ENCODE results near the gene CDH10. TPM values are rescaled to one million over a fixed set of nuclear protein-coding genes. Genes with fewer than 3 reads are reported as not detected.

The CDH10 gene
- polyA plus RNA-seq, 1 donor from 2014 or later = 5.3 TPM

GRCh38 chr5:24505258-24505657, 139.5 kb downstream of the CDH10 start:
- H3K27ac ChIP-seq (ENCODE audit: low read length) = no peak overlapping the region
- no peaks in the 10 kb centered on the region for H3F3A ChIP-seq (ENCODE audit: insufficient read depth, low read length, poor library complexity, severe bottlenecking)
- no peaks in the 10 kb centered on the region for H3K36me3 ChIP-seq (ENCODE audit: insufficient read depth, low read length)
- H3K9me2 ChIP-seq (ENCODE audit: insufficient read depth, low read length) = no peaks in the 10 kb centered on the region
- H3K27me3 ChIP-seq (ENCODE audit: insufficient read depth, low read depth, low read length) = no peaks in the 10 kb centered on the region
- H3K4me3 ChIP-seq (ENCODE audit: low read length) = no peak overlapping the region
- H3K9ac ChIP-seq (ENCODE audit: low read length) = no peak overlapping the region
- H3K4me2 ChIP-seq (ENCODE audit: low read length) = no peak overlapping the region
- TF ChIP-seq RAD21 (conservative IDR thresholded peaks at IDR 0.05) (no peak), CTCF (IDR thresholded peaks at IDR 0.05; ENCODE audit: poor library complexity, severe bottlenecking) (no peak), MXI1 (conservative IDR thresholded peaks at IDR 0.05; ENCODE audit: poor library complexity, severe bottlenecking) (no peak), SMC3 (conservative IDR thresholded peaks at IDR 0.05; ENCODE audit: poor library complexity) (no peak), EZH2 (IDR thresholded peaks at IDR 0.05; ENCODE audit: borderline replicate concordance, insufficient read depth, low read length, poor library complexity, severe bottlenecking) (no peak), POLR2AphosphoS5 (IDR thresholded peaks at IDR 0.05) (no peak), EP300 (conservative IDR thresholded peaks at IDR 0.05; ENCODE audit: poor library complexity, severe bottlenecking) (no peak), TAF1 (IDR thresholded peaks at IDR 0.05; ENCODE audit: low read depth) (no peak)
- TF ChIP-seq, protein P1, sequence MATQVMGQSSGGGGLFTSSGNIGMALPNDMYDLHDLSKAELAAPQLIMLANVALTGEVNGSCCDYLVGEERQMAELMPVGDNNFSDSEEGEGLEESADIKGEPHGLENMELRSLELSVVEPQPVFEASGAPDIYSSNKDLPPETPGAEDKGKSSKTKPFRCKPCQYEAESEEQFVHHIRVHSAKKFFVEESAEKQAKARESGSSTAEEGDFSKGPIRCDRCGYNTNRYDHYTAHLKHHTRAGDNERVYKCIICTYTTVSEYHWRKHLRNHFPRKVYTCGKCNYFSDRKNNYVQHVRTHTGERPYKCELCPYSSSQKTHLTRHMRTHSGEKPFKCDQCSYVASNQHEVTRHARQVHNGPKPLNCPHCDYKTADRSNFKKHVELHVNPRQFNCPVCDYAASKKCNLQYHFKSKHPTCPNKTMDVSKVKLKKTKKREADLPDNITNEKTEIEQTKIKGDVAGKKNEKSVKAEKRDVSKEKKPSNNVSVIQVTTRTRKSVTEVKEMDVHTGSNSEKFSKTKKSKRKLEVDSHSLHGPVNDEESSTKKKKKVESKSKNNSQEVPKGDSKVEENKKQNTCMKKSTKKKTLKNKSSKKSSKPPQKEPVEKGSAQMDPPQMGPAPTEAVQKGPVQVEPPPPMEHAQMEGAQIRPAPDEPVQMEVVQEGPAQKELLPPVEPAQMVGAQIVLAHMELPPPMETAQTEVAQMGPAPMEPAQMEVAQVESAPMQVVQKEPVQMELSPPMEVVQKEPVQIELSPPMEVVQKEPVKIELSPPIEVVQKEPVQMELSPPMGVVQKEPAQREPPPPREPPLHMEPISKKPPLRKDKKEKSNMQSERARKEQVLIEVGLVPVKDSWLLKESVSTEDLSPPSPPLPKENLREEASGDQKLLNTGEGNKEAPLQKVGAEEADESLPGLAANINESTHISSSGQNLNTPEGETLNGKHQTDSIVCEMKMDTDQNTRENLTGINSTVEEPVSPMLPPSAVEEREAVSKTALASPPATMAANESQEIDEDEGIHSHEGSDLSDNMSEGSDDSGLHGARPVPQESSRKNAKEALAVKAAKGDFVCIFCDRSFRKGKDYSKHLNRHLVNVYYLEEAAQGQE (IDR thresholded peaks at IDR 0.05; ENCODE audit: borderline replicate concordance) = no peak
- H4K20me1 ChIP-seq (ENCODE audit: insufficient read depth) = no peaks in the 10 kb centered on the region
- H3K79me2 ChIP-seq (replicated peaks; ENCODE audit: insufficient read depth, low read length) = no peaks in the 10 kb centered on the region
- H3K9me3 ChIP-seq (ENCODE audit: low read length) = no peaks in the 10 kb centered on the region
- no peak overlapping the region for H2AFZ ChIP-seq (ENCODE audit: low read depth, low read length)

- Histone ChIP-seq H3K4me2 (ENCODE audit: low read length) (no peak overlapping the region), H4K20me1 (ENCODE audit: insufficient read depth) (no peaks in the 10 kb centered on the region), H3K79me2 (replicated peaks; ENCODE audit: insufficient read depth, low read length) (no peaks in the 10 kb centered on the region), H2AFZ (ENCODE audit: low read depth, low read length) (no peak overlapping the region), H3K4me3 (ENCODE audit: low read length) (no peak overlapping the region), H3K9me3 (ENCODE audit: low read length) (no peaks in the 10 kb centered on the region), H3K9me2 (ENCODE audit: insufficient read depth, low read length) (no peaks in the 10 kb centered on the region), H3K27me3 (ENCODE audit: insufficient read depth, low read depth, low read length) (no peaks in the 10 kb centered on the region), H3K36me3 (ENCODE audit: insufficient read depth, low read length) (no peaks in the 10 kb centered on the region), H3F3A (ENCODE audit: insufficient read depth, low read length, poor library complexity, severe bottlenecking) (peaks cover 4% of the 10 kb centered on the region), H3K9ac (ENCODE audit: low read length) (no peak overlapping the region), H3K27ac (ENCODE audit: low read length) (no peak overlapping the region)
- no peak for TF ChIP-seq POLR2AphosphoS5 (IDR thresholded peaks at IDR 0.05)
- no peak for TF ChIP-seq MXI1 (conservative IDR thresholded peaks at IDR 0.05; ENCODE audit: poor library complexity, severe bottlenecking)
- TF ChIP-seq CTCF (IDR thresholded peaks at IDR 0.05; ENCODE audit: poor library complexity, severe bottlenecking) = no peak
- no peak for TF ChIP-seq EZH2 (IDR thresholded peaks at IDR 0.05; ENCODE audit: borderline replicate concordance, insufficient read depth, low read length, poor library complexity, severe bottlenecking)
- TF ChIP-seq SMC3 (conservative IDR thresholded peaks at IDR 0.05; ENCODE audit: poor library complexity) = no peak
- TF ChIP-seq, protein P1 (IDR thresholded peaks at IDR 0.05; ENCODE audit: borderline replicate concordance) = no peak
- no peak for TF ChIP-seq TAF1 (IDR thresholded peaks at IDR 0.05; ENCODE audit: low read depth)
- no peak for TF ChIP-seq RAD21 (conservative IDR thresholded peaks at IDR 0.05)
- no peak for TF ChIP-seq EP300 (conservative IDR thresholded peaks at IDR 0.05; ENCODE audit: poor library complexity, severe bottlenecking)
Observed at GRCh38 chr5:24497591-24498157, 147.1 kb downstream of the CDH10 start.

Measured in neural cell (in vitro differentiated cells).